OCI-LY1 (cell line): ENCODE measurements around the gene CPA5.

Source experiments
- CTCF ChIP-seq: fragments of 200-600 bp; sonication (generic), shearing (Covaris generic); IDR thresholded peaks from 2 replicates; pipeline ENCODE4 v1.5.1; 2017; ENCODE audit warnings: mild to moderate bottlenecking, antibody characterized with exemption, low read length, moderate library complexity, mixed read lengths
- EZH2 ChIP-seq: fragments of 200-600 bp; sonication (generic), shearing (Covaris generic); IDR thresholded peaks from 2 replicates; pipeline ENCODE4 v1.8.0; 2017; ENCODE audit warnings: borderline replicate concordance, mixed run types, mild to moderate bottlenecking, antibody characterized with exemption, low read length, moderate library complexity, mixed read lengths

DNA sequence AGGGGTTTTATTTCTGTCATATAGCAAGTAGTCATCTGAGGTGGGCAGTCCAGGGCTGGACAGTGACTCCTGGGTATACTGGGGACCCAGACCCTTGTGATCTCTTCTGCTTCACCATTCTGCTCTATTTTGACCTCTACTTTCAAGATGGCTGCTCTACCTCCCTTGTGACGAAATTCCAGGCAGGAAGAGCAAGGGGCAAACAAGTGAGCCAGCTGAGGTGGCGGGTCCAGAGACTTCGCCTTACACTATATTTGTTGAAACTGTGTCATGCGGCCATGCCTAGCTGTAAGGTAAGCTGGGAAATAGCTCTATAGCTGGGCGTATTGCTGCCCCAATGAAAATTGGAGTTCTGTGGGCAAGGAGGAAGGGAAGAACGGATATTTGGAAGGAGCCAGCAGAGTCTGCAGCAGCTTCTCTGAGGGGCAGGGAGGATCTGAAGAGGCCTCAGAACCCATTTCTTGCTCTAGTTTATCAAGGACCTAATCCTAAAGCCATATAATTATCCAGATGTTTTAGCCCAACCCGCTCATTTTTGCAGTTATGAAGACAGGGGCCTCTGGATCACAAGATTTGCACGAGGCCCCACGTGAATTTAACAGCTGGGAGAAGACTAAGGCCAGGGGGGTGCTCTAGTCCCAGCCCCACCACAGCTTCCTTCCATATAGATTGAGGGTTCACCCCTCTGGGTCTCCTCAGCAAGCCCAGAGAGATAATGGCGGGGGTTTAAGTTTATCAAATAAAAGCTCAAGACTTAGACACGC, 28.0 kb downstream of the CPA5 start:
- no peak for TF ChIP-seq CTCF
- TF ChIP-seq EZH2: no peak
